ENCODE data around the gene PRR5.

PRR5 gene

DNA sequence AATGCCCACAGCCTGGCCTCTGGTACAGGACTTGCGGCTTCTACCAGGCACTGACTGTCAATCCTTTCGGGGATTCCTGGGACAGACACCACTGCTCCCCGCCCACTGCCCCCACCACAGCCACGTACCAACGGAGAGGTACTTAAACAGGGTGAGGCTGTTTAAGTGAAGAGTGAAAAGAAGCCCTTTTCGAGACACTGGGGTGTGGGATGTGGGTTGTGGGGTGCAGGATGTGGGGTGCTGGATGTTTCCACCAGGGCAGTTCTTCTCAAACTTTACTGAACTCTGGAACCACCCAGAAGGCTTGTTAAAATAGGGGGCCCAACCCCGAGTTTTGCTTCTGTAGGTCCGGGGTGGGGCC, 34.2 kb upstream of the PRR5 start:
- TF ChIP-seq CTCF (IDR thresholded peaks at IDR 0.05; ENCODE audit: control insufficient read depth, extremely low read depth, insufficient read depth), result no peak
- peak overlapping the region; percentile 56 for H3K4me3 ChIP-seq (ENCODE audit: low read depth, low read length)

DNA sequence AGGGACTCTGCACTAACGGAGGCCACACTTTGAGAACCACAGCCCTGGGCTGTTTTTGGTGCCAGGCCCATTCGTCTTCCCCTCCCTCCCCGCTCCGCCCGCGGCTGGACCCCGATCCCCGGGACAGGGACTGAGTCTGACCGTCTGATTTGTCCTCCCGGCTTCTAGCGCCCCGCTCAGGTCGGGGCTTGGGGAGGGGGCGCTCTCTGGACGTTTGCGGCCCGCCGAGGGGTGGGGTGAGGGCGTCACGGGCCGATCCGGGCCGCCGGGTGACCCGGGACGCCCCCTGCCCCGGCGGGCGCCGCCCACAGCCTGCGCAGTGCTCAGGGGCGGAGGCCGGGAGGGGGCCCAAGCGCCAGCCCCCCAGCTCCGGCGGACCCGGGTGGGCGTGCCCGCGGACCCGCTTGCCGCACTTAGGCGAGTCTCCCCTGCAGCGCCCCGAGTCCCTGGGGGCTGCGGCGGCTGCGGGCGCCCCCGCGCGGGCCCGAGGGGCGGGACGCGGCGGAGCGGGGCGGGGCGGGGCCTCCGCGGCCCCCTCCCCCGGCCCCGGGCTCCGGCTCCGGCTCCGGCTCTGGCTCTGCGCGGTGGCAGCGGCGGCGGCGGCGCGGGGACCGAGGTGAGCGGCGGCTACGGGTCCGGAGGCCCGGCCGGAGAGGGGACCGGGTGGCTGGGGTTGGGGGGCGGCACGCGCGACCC, 33.7 kb upstream of the PRR5 start:
- H3K4me3 ChIP-seq (ENCODE audit: low read depth, low read length), result peak overlapping the region; percentile 56
- 0 out of 2 replicates have a peak, but pooled peaks have one; percentile 6 for TF ChIP-seq CTCF (IDR thresholded peaks at IDR 0.05; ENCODE audit: control insufficient read depth, extremely low read depth, insufficient read depth)
- no peak for DNase-seq (ENCODE audit: low read depth)

More for the DNA sequence above, 34.2 kb upstream of the PRR5 start:
- DNase-seq (ENCODE audit: low read depth), result no peak

DNA sequence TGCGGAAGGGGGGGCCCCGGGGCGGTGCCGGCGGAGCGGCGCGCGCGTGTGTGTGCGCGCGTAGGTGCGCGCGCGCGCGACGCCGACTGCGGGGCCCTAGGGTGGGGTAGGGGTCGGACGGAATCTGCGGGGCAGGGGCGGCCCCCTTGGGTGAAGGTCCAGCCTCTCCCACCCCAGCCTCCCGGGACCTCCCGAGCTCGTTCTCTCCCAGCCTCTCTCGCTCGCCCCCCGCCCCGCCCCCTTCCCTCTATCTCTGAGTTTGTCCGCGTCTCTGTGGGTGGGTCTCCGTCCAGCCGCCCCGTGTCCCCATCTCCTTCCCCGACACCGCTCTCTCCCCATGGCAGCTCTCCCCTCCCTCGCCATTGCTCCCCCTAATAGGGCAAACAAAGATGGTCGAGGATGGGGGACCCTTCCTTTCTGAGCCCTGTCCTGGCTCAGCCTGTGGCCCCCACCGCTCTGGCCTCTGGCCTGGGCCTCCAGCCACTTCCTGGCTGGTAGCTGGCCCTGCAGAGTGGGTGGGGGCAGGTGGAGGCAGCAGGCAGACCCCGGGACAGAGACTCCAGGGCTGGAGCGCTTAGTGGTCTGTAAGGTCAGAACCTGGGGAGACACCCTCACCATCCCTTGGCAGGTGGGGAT, 33.0 kb upstream of the PRR5 start:
- DNase-seq (ENCODE audit: low read depth), result no peak
- no peak for TF ChIP-seq CTCF (IDR thresholded peaks at IDR 0.05; ENCODE audit: control insufficient read depth, extremely low read depth, insufficient read depth)
- H3K4me3 ChIP-seq (ENCODE audit: low read depth, low read length), result peak overlapping the region; percentile 56

- DNase-seq (ENCODE audit: low read depth), result no peak
- TF ChIP-seq CTCF (IDR thresholded peaks at IDR 0.05; ENCODE audit: control insufficient read depth, extremely low read depth, insufficient read depth), result peak; percentile 19; the same call in 1 of the 2 replicates
- peak overlapping the region; percentile 56 for H3K4me3 ChIP-seq (ENCODE audit: low read depth, low read length)
Observed at GRCh38 chr22:44669561-44669976, 32.4 kb upstream of the PRR5 start.

DNA sequence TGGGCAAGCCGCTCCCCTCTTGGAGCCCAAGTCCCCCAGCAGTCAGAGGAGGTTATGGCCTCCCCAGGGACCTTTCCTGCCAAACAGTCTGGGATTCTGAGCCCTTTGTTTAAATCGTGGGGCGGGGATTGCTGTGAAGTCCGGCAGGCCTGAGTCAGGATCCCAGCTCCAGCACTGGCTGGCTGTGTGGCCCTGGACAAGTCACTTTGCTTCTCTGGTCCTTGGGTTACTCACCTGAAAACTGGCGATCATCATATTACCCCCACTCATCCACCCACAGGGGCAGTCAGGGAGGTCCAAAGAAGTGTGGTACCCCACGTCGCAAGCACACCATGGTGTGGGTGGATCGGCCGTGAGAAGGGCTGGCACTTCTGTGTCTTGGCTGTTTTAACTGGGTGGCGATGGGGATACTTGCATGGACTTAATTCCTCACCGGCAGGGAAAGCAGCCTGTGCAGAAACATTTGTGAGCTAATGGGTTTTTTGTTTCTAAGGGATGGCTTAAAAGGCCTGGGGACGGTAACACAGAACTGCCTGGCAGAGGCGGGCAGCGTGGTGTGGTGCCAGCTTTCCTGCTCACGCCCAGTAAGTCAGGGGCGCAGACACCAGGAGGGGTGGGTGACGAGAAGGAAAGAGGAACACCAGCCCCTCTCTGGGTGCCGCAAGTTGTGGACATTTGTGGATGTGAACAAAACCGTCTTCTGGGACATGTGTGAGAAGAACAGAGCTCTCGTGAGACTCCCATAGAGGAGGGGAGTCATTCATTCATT, 31.6 kb upstream of the PRR5 start:
- H3K4me3 ChIP-seq (ENCODE audit: low read depth, low read length), result no peak overlapping the region
- no peak for DNase-seq (ENCODE audit: low read depth)
- TF ChIP-seq CTCF (IDR thresholded peaks at IDR 0.05; ENCODE audit: control insufficient read depth, extremely low read depth, insufficient read depth), result no peak

GRCh38 chr22:44671742-44672141, 30.3 kb upstream of the PRR5 start:
- H3K4me3 ChIP-seq (ENCODE audit: low read depth, low read length), result no peak overlapping the region
- DNase-seq (ENCODE audit: low read depth), result no peak
- TF ChIP-seq CTCF (IDR thresholded peaks at IDR 0.05; ENCODE audit: control insufficient read depth, extremely low read depth, insufficient read depth), result no peak

All from LNCaP clone FGC (cell line).